Right forelimb (tissue), 1 donor: ENCODE data around the gene RIPK1.
"Not testable (repeated sequence)": the region's sequence is repeated elsewhere in the genome, so short reads cannot be mapped to it uniquely, and the experiment has no call there.

Experiments
- DNase-seq: peaks from one replicate; pipeline ENCODE4 v3.0.0-alpha.2; 2018

The RIPK1 gene

GRCh38 chr6:3046295-3046694 lies 22.0 kb upstream of the RIPK1 start:
- DNase-seq = no peak

DNA sequence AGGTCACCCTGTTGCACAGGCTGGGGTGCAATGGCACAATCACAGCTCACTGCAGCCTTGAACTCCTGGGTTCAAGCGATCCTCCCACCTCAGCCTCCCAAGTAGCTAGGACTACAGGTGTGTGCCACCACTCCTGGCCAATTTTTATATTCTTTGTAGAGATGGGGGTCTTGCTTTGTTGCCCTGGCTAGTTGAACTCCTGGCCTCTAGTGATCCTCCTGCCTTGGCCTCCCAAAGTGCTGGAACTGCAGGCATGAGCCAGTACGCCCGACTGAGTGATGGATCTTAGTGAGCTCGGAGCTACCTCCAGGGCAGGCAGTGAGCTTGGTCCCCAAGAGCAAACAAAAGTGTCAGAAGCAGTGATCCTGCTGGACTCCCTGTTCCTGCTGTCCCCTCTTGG lies 20.3 kb upstream of the RIPK1 start:
- DNase-seq = not testable (repeated sequence)

GRCh38 chr6:3052481-3053230 lies 15.6 kb upstream of the RIPK1 start:
- no peak for DNase-seq

DNA sequence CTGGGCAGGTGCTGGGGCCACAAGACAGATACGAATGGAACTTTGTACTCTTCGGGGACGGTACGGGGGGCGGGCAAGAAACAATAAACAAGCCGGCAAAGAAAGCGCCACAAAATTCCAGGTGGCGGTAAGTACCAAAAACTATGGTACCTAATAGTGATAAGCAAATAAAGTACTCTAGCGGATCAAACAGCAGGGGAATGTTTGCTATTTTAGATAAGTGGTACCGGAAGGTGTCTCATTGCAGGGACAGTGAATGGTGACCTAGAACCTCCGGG lies 15.1 kb upstream of the RIPK1 start:
- no peak for DNase-seq

GRCh38 chr6:3054229-3055157 lies 13.8 kb upstream of the RIPK1 start:
- DNase-seq = peak; percentile 70

GRCh38 chr6:3055158-3055499 lies 13.2 kb upstream of the RIPK1 start:
- not testable (repeated sequence) for DNase-seq

DNA sequence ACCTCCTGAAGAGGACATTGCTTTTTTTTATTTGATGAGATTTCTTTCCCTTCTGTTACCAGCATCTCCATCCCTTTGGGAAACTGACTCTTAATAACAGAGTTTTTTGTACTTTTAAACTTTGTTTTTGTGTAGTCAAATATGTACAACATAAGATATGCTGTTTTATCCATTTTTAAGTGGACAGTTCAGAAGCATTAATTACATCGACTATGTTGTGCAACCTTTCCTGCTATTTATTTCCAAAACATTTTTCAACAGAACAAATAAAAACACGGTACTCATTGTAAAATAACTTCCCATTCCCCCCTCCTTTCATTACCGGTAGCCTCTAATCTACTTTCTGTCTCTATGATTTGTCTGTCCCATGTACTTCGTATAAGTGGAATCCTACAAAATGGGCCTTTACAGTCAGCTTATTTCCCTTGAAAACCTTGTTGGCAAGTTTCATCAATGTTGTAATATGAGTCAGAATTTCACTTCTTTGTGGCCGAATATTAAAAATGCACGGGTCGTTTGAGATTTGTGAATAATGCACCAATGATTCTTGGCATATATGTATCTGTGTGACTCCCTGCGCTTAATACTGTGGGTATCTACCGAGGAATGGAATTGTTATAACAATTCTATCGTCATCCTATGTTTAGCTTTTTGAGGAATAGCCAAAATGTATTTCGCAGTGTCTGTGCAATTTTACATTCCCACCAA lies 11.1 kb upstream of the RIPK1 start:
- DNase-seq = no peak

DNA sequence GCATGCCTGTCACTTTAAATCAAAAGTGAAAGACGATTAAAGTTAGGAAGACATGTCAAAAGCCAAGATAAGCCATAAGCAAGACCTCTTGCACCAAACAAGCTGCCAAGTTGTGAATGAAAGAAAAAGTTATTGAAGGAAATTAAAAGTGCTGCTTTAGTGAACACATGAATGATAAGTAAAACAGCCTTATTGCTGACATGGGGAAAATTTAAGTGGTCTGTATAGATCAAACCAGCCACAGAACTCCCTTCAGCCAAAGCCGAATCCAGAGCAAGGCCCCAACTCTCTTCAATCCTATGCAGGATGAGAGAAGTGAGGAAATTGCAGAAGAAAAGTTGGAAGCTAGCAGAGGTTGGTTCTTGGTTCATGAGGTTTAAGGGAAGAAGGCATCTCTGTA lies 9.3 kb upstream of the RIPK1 start:
- no peak for DNase-seq

- not testable (repeated sequence) for DNase-seq
These were observed 8.2 kb upstream of the RIPK1 start for GRCh38 chr6:3060092-3060491.

DNA sequence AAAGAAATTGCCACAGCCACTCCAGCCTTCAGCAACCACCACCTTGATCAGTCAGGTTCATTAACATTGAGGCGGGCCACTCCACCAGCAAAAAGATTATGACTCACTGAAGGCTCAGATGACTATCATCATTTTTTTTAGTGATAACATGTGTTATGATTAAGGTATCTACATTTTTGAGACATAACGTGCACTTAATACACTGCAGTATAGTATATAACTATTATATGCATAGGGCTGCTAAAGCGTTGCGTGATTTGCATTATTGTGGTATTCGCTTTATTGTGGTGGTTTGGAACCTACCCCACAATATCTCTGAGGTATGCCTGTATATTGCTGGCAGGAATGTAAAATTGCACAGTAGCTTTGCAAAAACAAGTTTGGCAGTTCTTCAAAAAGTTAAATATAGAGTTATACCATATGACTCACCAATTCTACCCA lies 6.8 kb upstream of the RIPK1 start:
- DNase-seq = no peak

GRCh38 chr6:3063340-3063732 lies 5.0 kb upstream of the RIPK1 start:
- not testable (repeated sequence) for DNase-seq

GRCh38 chr6:3063733-3064700 lies 4.3 kb upstream of the RIPK1 start:
- DNase-seq = peak; percentile 94

- DNase-seq = no peak
These were observed 3.3 kb downstream of the RIPK1 start for GRCh38 chr6:3071568-3071967.

DNA sequence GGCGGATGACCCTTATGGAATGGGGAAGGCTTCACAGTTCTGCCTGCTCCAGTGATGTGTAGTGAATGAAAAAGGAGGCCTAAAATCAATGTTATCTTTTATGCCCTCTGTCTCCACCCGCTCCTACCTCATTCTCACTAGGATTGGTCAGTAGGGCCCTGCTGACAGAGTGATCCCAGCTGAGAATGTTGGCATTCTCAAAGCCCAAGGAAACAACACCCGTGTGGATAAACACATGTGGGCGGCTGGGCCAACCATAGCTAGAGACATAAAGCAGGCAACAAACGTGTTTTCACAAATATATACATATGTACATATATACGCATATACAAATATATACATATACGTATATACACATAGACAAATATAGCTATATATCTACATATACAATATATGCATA lies 4.5 kb downstream of the RIPK1 start:
- no peak for DNase-seq

- no peak for DNase-seq
These were observed 5.1 kb downstream of the RIPK1 start for GRCh38 chr6:3073382-3073781.

DNA sequence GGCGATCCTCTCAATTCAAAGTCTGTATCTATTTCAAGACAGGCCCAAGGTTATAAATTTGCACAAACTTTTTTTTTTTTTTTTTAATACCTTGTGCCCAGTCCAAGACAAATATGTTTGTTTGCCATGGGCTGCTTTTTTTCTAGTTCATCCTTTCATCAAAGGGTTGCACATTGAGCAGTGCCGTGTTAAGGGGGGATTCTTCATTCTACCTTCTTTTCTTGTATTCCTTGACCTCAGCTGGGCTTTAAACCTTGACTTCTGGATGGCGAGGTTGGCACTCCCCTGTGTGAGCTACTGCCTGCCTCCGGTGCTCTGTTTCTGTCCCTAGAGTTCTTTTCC lies 7.4 kb downstream of the RIPK1 start:
- DNase-seq = no peak

DNA sequence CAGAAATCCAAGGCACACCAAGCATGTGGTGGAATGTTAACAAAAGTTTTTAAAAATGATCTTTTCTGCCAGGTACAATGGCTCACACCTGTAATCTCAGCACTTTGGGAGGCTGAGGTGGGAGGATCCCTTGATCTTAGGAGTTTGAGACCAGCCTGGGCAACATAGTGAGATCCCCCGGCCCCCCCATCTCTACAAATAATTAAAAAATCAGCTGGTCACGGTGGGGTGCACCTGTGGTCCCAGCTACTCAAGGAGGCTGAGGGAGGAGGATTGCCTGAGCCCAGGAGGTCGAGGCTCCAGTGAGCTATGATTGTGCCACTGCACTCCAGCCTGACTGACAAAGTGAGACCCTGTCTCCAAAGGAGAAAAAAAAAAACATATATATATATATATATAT lies 8.0 kb downstream of the RIPK1 start:
- DNase-seq = no peak

- no peak for DNase-seq
These were observed 9.1 kb downstream of the RIPK1 start for GRCh38 chr6:3077430-3077829.

- not testable (repeated sequence) for DNase-seq
These were observed 10.7 kb downstream of the RIPK1 start for GRCh38 chr6:3078952-3079351.

DNA sequence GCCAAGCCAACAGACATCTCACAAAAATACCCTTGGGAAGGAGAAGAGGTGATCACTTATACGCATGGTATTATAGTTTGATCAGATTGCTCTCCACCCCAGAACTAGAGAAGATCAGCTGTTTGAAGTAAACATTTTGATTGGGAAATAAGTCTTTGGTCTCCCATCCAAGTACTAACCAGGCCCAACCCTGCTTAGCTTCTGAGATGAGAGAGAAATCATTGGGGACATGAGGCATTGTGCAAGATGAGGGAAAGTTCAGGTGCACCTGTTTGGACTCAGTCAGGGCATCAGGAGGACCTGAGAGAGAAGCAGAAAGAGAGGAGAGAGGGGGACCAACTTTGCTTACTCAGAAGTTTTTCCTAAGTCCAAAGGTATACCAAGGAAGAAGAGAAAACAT lies 11.4 kb downstream of the RIPK1 start:
- no peak for DNase-seq

GRCh38 chr6:3081960-3082359 lies 13.7 kb downstream of the RIPK1 start:
- no peak for DNase-seq

- no peak for DNase-seq
These were observed 16.8 kb downstream of the RIPK1 start for GRCh38 chr6:3085074-3085473.
